Neural cell (in vitro differentiated cells): ENCODE data around the gene ATP6V1D. TPM values are rescaled to one million over a fixed set of nuclear protein-coding genes. Genes with fewer than 3 reads are reported as not detected.

Experiments used
- H2AFZ ChIP-seq: fragments of 200-600, 300-800 bp; sonication (generic), shearing (Covaris generic); 2 replicates; pipeline ENCODE4 v1.6.0; 2014; ENCODE audit warnings: low read depth, mild to moderate bottlenecking, antibody characterized with exemption, low read length, moderate library complexity
- H3F3A ChIP-seq: fragments of 200-600 bp; shearing (Covaris generic); 2 replicates; pipeline ENCODE4 v1.6.1; 2016; ENCODE audit warnings: mild to moderate bottlenecking, moderate library complexity, mixed read lengths, antibody characterized with exemption, low read length; ENCODE audit not compliant: insufficient read depth, poor library complexity, severe bottlenecking
- H3K27ac ChIP-seq: fragments of 200-600, 300-800 bp; sonication (generic), shearing (Covaris generic); 2 replicates; pipeline ENCODE4 v1.5.1; 2014; ENCODE audit warnings: mild to moderate bottlenecking, low read length, moderate library complexity
- H3K27me3 ChIP-seq: fragments of 300-800, 200-600 bp; sonication (generic), shearing (Covaris generic); 2 replicates; pipeline ENCODE4 v1.6.0; 2014; ENCODE audit warnings: mild to moderate bottlenecking, low read depth, low read length, moderate library complexity; ENCODE audit not compliant: insufficient read depth
- H3K36me3 ChIP-seq: fragments of 300-800, 200-600 bp; sonication (generic), shearing (Covaris generic); 2 replicates; pipeline ENCODE4 v1.5.1; 2014; ENCODE audit warnings: mild to moderate bottlenecking, antibody characterized with exemption, low read length, moderate library complexity; ENCODE audit not compliant: insufficient read depth
- H3K4me2 ChIP-seq: fragments of 300-800, 200-600 bp; sonication (generic), shearing (Covaris generic); 2 replicates; pipeline ENCODE4 v1.6.0; 2014; ENCODE audit warnings: mild to moderate bottlenecking, low read length
- H3K4me3 ChIP-seq: fragments of 300-800, 200-600 bp; sonication (generic), shearing (Covaris generic); 2 replicates; pipeline ENCODE4 v1.5.1; 2014; ENCODE audit warnings: mild to moderate bottlenecking, low read length, moderate library complexity
- H3K79me2 ChIP-seq: fragments of 200-600 bp; shearing (Covaris generic); replicated peaks from 2 replicates; pipeline ENCODE4 v1.6.0; 2014; ENCODE audit warnings: mild to moderate bottlenecking, low read length, moderate library complexity; ENCODE audit not compliant: insufficient read depth
- H3K9ac ChIP-seq: fragments of 300-800, 200-600 bp; sonication (generic), shearing (Covaris generic); 2 replicates; pipeline ENCODE4 v1.6.1; 2016; ENCODE audit warnings: mild to moderate bottlenecking, low read length, mixed read lengths
- H3K9me2 ChIP-seq: fragments of 200-600 bp; shearing (Covaris generic); 2 replicates; pipeline ENCODE4 v1.6.1; 2016; ENCODE audit warnings: mild to moderate bottlenecking, low read length, mixed read lengths; ENCODE audit not compliant: insufficient read depth
- H3K9me3 ChIP-seq: fragments of 200-600, 300-800 bp; sonication (generic), shearing (Covaris generic); 2 replicates; pipeline ENCODE4 v1.6.1; 2016; ENCODE audit warnings: mild to moderate bottlenecking, mixed run types, low read length, moderate library complexity, mixed read lengths
- H4K20me1 ChIP-seq: fragments of 200-600 bp; shearing (Covaris generic); 2 replicates; pipeline ENCODE4 v1.6.1; 2016; ENCODE audit warnings: mild to moderate bottlenecking, mixed run types; ENCODE audit not compliant: insufficient read depth
- EP300 ChIP-seq: fragments of 450-650 bp; conservative IDR thresholded peaks from 2 replicates; pipeline ENCODE4 v1.6.1; 2014; ENCODE audit warnings: antibody characterized with exemption, mild to moderate bottlenecking, moderate library complexity; ENCODE audit not compliant: poor library complexity, severe bottlenecking
- EZH2 ChIP-seq: fragments of 200-600, 300-800 bp; shearing (Covaris generic), sonication (generic); IDR thresholded peaks from 2 replicates; pipeline ENCODE4 v1.6.1; 2014; ENCODE audit warnings: antibody characterized with exemption, low read length, borderline replicate concordance, mild to moderate bottlenecking; ENCODE audit not compliant: insufficient read depth, poor library complexity, severe bottlenecking
- MXI1 ChIP-seq: fragments of 450-650 bp; conservative IDR thresholded peaks from 2 replicates; pipeline ENCODE4 v1.6.1; 2014; ENCODE audit warnings: antibody characterized with exemption, mild to moderate bottlenecking; ENCODE audit not compliant: poor library complexity, severe bottlenecking
- POLR2AphosphoS5 ChIP-seq: IDR thresholded peaks from 2 replicates; pipeline ENCODE4 v1.6.1; 2012
- SMC3 ChIP-seq: fragments of 450-650 bp; conservative IDR thresholded peaks from 2 replicates; pipeline ENCODE4 v1.6.1; 2014; ENCODE audit warnings: antibody characterized with exemption, mild to moderate bottlenecking, moderate library complexity; ENCODE audit not compliant: poor library complexity
- TAF1 ChIP-seq: IDR thresholded peaks from 2 replicates; pipeline ENCODE4 v1.6.1; 2012; ENCODE audit warnings: low read depth
- polyA plus RNA-seq: library from polyadenylated mRNA; depleted of rRNA; stranded (reverse); fragments of >200 nt; gene quantifications from 2 replicates; pipeline ENCODE4 v1.2.3, GENCODE V29; 2014
- TF ChIP-seq, protein P1 (sequence below): IDR thresholded peaks from 2 replicates; pipeline ENCODE4 v1.6.1; 2012; ENCODE audit warnings: borderline replicate concordance

The ATP6V1D gene
- polyA plus RNA-seq, 1 donor from 2014 or later, result 216 TPM

DNA sequence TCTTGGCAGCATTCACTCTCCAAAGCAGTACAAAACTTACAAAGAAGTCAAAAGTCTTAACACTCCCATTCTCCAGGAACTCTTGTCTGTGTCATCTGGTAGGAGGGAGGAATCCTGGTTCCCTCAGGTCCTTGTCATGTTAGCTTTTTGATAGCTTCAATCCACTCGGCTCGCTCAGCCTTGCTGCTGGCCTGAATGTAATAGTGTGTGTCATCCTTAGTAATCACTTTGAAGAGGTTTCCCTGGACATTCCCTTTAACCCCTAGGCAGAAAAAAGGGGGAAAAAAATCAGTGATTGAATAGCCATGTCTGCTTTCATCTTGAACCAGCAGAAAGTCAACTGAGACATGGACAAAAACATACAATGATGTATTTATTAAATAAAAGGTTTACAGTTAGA is 27.6 kb upstream of the ATP6V1D start:
- peaks cover 17% of the 10 kb centered on the region for H3K36me3 ChIP-seq
- H3K9me2 ChIP-seq, result no peaks in the 10 kb centered on the region
- no peaks in the 10 kb centered on the region for H3F3A ChIP-seq
- H4K20me1 ChIP-seq, result no peaks in the 10 kb centered on the region
- H3K27ac ChIP-seq, result no peak overlapping the region
- no peaks in the 10 kb centered on the region for H3K27me3 ChIP-seq
- H3K4me3 ChIP-seq, result no peak overlapping the region
- H3K9me3 ChIP-seq, result no peaks in the 10 kb centered on the region
- no peak for TF ChIP-seq POLR2AphosphoS5
- no peak for TF ChIP-seq EZH2
- no peak for TF ChIP-seq SMC3
- TF ChIP-seq, protein P1, sequence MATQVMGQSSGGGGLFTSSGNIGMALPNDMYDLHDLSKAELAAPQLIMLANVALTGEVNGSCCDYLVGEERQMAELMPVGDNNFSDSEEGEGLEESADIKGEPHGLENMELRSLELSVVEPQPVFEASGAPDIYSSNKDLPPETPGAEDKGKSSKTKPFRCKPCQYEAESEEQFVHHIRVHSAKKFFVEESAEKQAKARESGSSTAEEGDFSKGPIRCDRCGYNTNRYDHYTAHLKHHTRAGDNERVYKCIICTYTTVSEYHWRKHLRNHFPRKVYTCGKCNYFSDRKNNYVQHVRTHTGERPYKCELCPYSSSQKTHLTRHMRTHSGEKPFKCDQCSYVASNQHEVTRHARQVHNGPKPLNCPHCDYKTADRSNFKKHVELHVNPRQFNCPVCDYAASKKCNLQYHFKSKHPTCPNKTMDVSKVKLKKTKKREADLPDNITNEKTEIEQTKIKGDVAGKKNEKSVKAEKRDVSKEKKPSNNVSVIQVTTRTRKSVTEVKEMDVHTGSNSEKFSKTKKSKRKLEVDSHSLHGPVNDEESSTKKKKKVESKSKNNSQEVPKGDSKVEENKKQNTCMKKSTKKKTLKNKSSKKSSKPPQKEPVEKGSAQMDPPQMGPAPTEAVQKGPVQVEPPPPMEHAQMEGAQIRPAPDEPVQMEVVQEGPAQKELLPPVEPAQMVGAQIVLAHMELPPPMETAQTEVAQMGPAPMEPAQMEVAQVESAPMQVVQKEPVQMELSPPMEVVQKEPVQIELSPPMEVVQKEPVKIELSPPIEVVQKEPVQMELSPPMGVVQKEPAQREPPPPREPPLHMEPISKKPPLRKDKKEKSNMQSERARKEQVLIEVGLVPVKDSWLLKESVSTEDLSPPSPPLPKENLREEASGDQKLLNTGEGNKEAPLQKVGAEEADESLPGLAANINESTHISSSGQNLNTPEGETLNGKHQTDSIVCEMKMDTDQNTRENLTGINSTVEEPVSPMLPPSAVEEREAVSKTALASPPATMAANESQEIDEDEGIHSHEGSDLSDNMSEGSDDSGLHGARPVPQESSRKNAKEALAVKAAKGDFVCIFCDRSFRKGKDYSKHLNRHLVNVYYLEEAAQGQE, result no peak
- H3K4me2 ChIP-seq, result no peak overlapping the region
- no peak overlapping the region for H2AFZ ChIP-seq
- H3K9ac ChIP-seq, result no peak overlapping the region
- H3K79me2 ChIP-seq, result no peaks in the 10 kb centered on the region

DNA sequence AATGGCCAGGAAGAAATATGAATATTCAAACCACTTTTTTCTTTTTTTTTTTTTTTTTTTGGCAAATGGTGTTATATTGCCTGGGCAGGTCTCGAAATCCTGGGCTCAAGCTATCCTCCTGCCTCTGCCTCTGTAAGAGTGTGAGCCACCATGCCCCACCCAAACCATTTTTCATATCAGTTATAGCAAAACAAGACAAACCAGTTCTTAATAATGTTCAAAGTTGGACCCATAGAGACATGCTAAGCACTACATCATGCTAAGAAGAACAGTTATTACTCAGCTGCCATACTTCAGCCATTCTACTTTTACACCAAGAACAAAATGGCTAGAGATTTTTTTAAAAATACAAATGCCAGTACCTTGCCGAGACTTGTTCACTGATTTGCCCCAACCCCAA is 26.0 kb upstream of the ATP6V1D start:
- Histone ChIP-seq H2AFZ (no peak overlapping the region), H3K9me3 (no peaks in the 10 kb centered on the region), H4K20me1 (no peaks in the 10 kb centered on the region), H3K79me2 (no peaks in the 10 kb centered on the region), H3K9me2 (no peaks in the 10 kb centered on the region), H3K27ac (no peak overlapping the region), H3K4me2 (no peak overlapping the region), H3K4me3 (no peak overlapping the region), H3K27me3 (no peaks in the 10 kb centered on the region), H3F3A (no peaks in the 10 kb centered on the region), H3K9ac (no peak overlapping the region), H3K36me3 (peaks cover 17% of the 10 kb centered on the region)
- TF ChIP-seq SMC3 (no peak), TAF1 (no peak), EP300 (no peak), MXI1 (no peak)
- TF ChIP-seq, protein P1, result no peak
